ENCODE results near the gene ITIH6. TPM values are rescaled to one million over a fixed set of nuclear protein-coding genes. Genes with fewer than 3 reads are reported as not detected.
"Not testable (repeated sequence)": the region's sequence is repeated elsewhere in the genome, so short reads cannot be mapped to it uniquely, and the experiment has no call there.

ITIH6 gene
- total RNA-seq (2014; rRNA removed; shearing (Covaris generic)): not detected in 2 replicates
- not detected in 2 replicates for total RNA-seq (2022)
- Bru-seq, nascent RNA: percentile 3 among the genes with signal in this experiment
- BruChase-seq, experiment 1, labeled RNA remaining after a 6-hour chase: percentile 7 among the genes with signal in this experiment
- BruChase-seq, experiment 2, labeled RNA remaining after a 2-hour chase: percentile 7 among the genes with signal in this experiment
- long read RNA-seq: 0 reads

DNA sequence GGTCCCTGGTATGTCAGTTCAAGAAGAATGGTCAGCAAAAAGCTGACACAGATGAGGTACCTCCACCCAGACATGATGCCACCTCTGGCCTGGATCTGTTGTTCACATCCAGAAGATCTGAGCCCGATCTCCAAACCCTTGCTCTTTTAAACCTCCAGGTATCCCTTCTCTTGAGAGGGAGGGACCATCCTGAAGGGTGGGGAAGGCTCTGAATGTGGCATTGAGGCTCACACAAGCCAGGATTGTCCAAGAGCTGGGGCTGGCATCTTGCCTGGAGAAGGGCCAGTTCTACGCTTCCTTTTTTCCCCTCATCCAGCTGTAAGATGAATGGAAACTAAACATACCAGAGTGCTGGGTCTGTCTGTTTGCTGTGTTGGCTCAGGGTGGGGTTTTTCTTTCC is at the start of gene ITIH6:
ITIH6 (minus strand) TSS at position 119 of the 400 bp plus-strand sequence; CDS start at position 74, 45 bp downstream.
- Histone ChIP-seq H2AFZ (ENCODE audit: low read length) (no peak within 1 kb of the TSS), H4K20me1 (ENCODE audit: insufficient read depth, low read length) (no peaks in the 10 kb centered on the region), H3K27ac (ENCODE audit: low read depth, low read length, poor library complexity, severe bottlenecking) (no peak within 1 kb of the TSS), H3K4me1 (ENCODE audit: insufficient read depth, low read length, poor library complexity, severe bottlenecking) (no peaks in the 10 kb centered on the region), H3K36me3 (ENCODE audit: insufficient read depth, low read length) (no peaks in the 10 kb centered on the region), H3K9me2 (ENCODE audit: insufficient read depth, low read length) (no peaks in the 10 kb centered on the region), H3K79me2 (ENCODE audit: insufficient read depth, low read depth, low read length) (no peaks in the 10 kb centered on the region), H3K4me2 (ENCODE audit: low read length) (no peak within 1 kb of the TSS), H3K9me3 (ENCODE audit: low read length) (no peaks in the 10 kb centered on the region), H3K4me3 (ENCODE audit: low read depth, low read length, poor library complexity, severe bottlenecking) (no peak within 1 kb of the TSS)
- CTCF ChIA-PET (ENCODE audit: unreplicated experiment): no interaction called here
- TF ChIP-seq EZH2phosphoT487 (IDR thresholded peaks at IDR 0.05; ENCODE audit: borderline replicate concordance, low read depth, low read length) (no peak), CTCF (conservative IDR thresholded peaks at IDR 0.05; ENCODE audit: low read length) (no peak)
- no peak for DNase-seq (ENCODE audit: low spot score)
- intact Hi-C loops (cut with micrococcal nuclease; ENCODE audit: unreplicated experiment): no loop called here
- POLR2A ChIA-PET: no interaction called here
- no TSS peak for BruUV-seq (replicated peaks)

GRCh38 chrX:54847700-54848099 is 49.6 kb upstream of the ITIH6 start:
- BruUV-seq (replicated peaks); DNase-seq (ENCODE audit: low spot score); H3K9me3 ChIP-seq (ENCODE audit: low read length); H3K4me3 ChIP-seq (ENCODE audit: low read depth, low read length, poor library complexity, severe bottlenecking); intact Hi-C loops (cut with micrococcal nuclease; ENCODE audit: unreplicated experiment); POLR2A ChIA-PET; H3K9me2 ChIP-seq (ENCODE audit: insufficient read depth, low read length); H4K20me1 ChIP-seq (ENCODE audit: insufficient read depth, low read length); H3K27ac ChIP-seq (ENCODE audit: low read depth, low read length, poor library complexity, severe bottlenecking); H3K36me3 ChIP-seq (ENCODE audit: insufficient read depth, low read length); H3K79me2 ChIP-seq (ENCODE audit: insufficient read depth, low read depth, low read length); H3K4me1 ChIP-seq (ENCODE audit: insufficient read depth, low read length, poor library complexity, severe bottlenecking); H2AFZ ChIP-seq (ENCODE audit: low read length); CTCF ChIA-PET (ENCODE audit: unreplicated experiment); H3K4me2 ChIP-seq (ENCODE audit: low read length): not testable (repeated sequence)

- TF ChIP-seq CTCF (conservative IDR thresholded peaks at IDR 0.05; ENCODE audit: low read length): no peak
- TF ChIP-seq EZH2phosphoT487 (IDR thresholded peaks at IDR 0.05; ENCODE audit: borderline replicate concordance, low read depth, low read length): no peak
- Histone ChIP-seq H3K4me3 (ENCODE audit: low read depth, low read length, poor library complexity, severe bottlenecking) (no peak overlapping the region), H3K36me3 (ENCODE audit: insufficient read depth, low read length) (no peaks in the 10 kb centered on the region), H3K4me1 (ENCODE audit: insufficient read depth, low read length, poor library complexity, severe bottlenecking) (no peaks in the 10 kb centered on the region), H3K27ac (ENCODE audit: low read depth, low read length, poor library complexity, severe bottlenecking) (no peak overlapping the region), H3K79me2 (ENCODE audit: insufficient read depth, low read depth, low read length) (no peaks in the 10 kb centered on the region), H4K20me1 (ENCODE audit: insufficient read depth, low read length) (no peaks in the 10 kb centered on the region), H2AFZ (ENCODE audit: low read length) (no peak overlapping the region), H3K9me2 (ENCODE audit: insufficient read depth, low read length) (no peaks in the 10 kb centered on the region), H3K9me3 (ENCODE audit: low read length) (no peaks in the 10 kb centered on the region), H3K4me2 (ENCODE audit: low read length) (no peak overlapping the region)
- DNase-seq (ENCODE audit: low spot score): no peak
- intact Hi-C loops (cut with micrococcal nuclease; ENCODE audit: unreplicated experiment): no loop called here
- ChIA-PET CTCF (ENCODE audit: unreplicated experiment) (no interaction called here), POLR2A (no interaction called here)
- no TSS peak for BruUV-seq (replicated peaks)
These were observed 45.0 kb upstream of the ITIH6 start for GRCh38 chrX:54843050-54843449.

All from OCI-LY7 (cell line).